WERI-Rb-1 (cell line): ENCODE data around the gene NDUFA13.

Source experiments
- DNase-seq: peaks from one replicate; pipeline ENCODE4 v3.0.0-alpha.2; 2020
- H3K27ac ChIP-seq: fragments of 250-450 bp; sonication (Bioruptor Pico); 2 replicates; pipeline ENCODE4 v1.5.1; 2020; ENCODE audit warnings: mild to moderate bottlenecking, moderate library complexity
- H3K27me3 ChIP-seq: fragments of 250-450 bp; sonication (Bioruptor Pico); 2 replicates; pipeline ENCODE4 v1.5.1; 2021; ENCODE audit warnings: mild to moderate bottlenecking, low read depth, moderate library complexity; ENCODE audit not compliant: insufficient read depth, severe bottlenecking
- H3K36me3 ChIP-seq: fragments of 250-450 bp; sonication (Bioruptor Pico); 2 replicates; pipeline ENCODE4 v1.5.1; 2020; ENCODE audit warnings: mild to moderate bottlenecking, moderate library complexity
- H3K4me3 ChIP-seq: 2 replicates; pipeline ENCODE4 v1.5.1; 2011; ENCODE audit warnings: low read depth, mild to moderate bottlenecking, control low read depth, low read length
- H3K9me3 ChIP-seq: fragments of 250-450 bp; sonication (Bioruptor Pico); 2 replicates; pipeline ENCODE4 v1.5.1; 2021; ENCODE audit warnings: mild to moderate bottlenecking, moderate library complexity; ENCODE audit not compliant: severe bottlenecking
- CTCF ChIP-seq: IDR thresholded peaks from 2 replicates; pipeline ENCODE4 v1.5.1; 2011; ENCODE audit warnings: low read depth, mild to moderate bottlenecking, control low read depth, inconsistent platforms, low read length

Gene NDUFA13

GRCh38 chr19:19502281-19502680 lies 13.7 kb upstream of the NDUFA13 start:
- no peak for TF ChIP-seq CTCF

GRCh38 chr19:19502808-19503602 lies 13.0 kb upstream of the NDUFA13 start:
- Histone ChIP-seq H3K27me3 (no peaks in the 10 kb centered on the region), H3K36me3 (peaks cover 59% of the 10 kb centered on the region), H3K9me3 (no peaks in the 10 kb centered on the region), H3K4me3 (no peak overlapping the region), H3K27ac (no peak overlapping the region)
- no peak for TF ChIP-seq CTCF
- no peak for DNase-seq

More at GRCh38 chr19:19502281-19502680, 13.7 kb upstream of the NDUFA13 start:
- Histone ChIP-seq H3K36me3 (peaks cover 67% of the 10 kb centered on the region), H3K4me3 (no peak overlapping the region), H3K27me3 (no peaks in the 10 kb centered on the region), H3K27ac (no peak overlapping the region), H3K9me3 (no peaks in the 10 kb centered on the region)
- no peak for DNase-seq

GRCh38 chr19:19504754-19505668 lies 11.0 kb upstream of the NDUFA13 start:
- Histone ChIP-seq H3K27ac (no peak overlapping the region), H3K27me3 (no peaks in the 10 kb centered on the region), H3K4me3 (no peak overlapping the region), H3K36me3 (peaks cover 40% of the 10 kb centered on the region), H3K9me3 (no peaks in the 10 kb centered on the region)
- TF ChIP-seq CTCF = no peak
- DNase-seq = no peak

- TF ChIP-seq CTCF = no peak
- DNase-seq = no peak
- H3K27ac ChIP-seq = no peak overlapping the region
- H3K36me3 ChIP-seq = peaks cover 34% of the 10 kb centered on the region
- no peak overlapping the region for H3K4me3 ChIP-seq
- no peaks in the 10 kb centered on the region for H3K9me3 ChIP-seq
- no peaks in the 10 kb centered on the region for H3K27me3 ChIP-seq
Measured at GRCh38 chr19:19505669-19506326, 10.2 kb upstream of the NDUFA13 start.

- Histone ChIP-seq H3K27me3 (no peaks in the 10 kb centered on the region), H3K9me3 (no peaks in the 10 kb centered on the region), H3K36me3 (peaks cover 28% of the 10 kb centered on the region), H3K27ac (no peak overlapping the region), H3K4me3 (no peak overlapping the region)
- DNase-seq = no peak
- TF ChIP-seq CTCF = no peak
Measured at GRCh38 chr19:19506592-19506991, 9.4 kb upstream of the NDUFA13 start.
